Measurements from ENCODE around the gene DARS1. TPM values are rescaled to one million over a fixed set of nuclear protein-coding genes. Genes with fewer than 3 reads are reported as not detected.

The DARS1 gene
- total and polyA plus RNA-seq, 5 donors from 2014 or later: 51.8 to 144 (median 128) TPM

DNA sequence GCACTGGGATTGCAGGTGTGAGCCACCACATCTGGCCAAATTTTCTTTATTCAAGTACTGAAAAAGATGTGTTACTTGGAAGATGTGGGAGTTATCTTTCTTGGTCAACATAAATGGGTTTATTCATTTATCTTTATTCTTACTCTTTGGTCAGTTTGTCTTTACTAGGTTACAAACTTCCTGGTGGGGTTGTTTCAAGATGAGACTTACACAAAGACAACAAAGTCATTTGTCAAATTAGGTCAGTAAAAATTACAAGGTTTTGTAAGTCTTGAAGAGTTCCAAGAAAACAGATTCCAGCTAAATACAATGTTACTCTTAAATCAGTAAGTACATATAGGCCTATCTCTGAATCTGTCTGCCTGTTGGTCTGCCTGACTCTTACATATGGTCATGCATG, 48.9 kb downstream of the DARS1 start:
- Mint-ChIP-seq H3K36me3 (peaks cover 46% of the 10 kb centered on the region), H3K27ac (peak overlapping the region; percentile 56 to 66 (median 62)), H3K9me3 (peaks cover 0 to 4% (median 0%) of the 10 kb centered on the region in 7 donors), H3K4me1 (peaks cover 13 to 38% (median 37%) of the 10 kb centered on the region in 4 donors), H3K27me3 (no peaks in the 10 kb centered on the region), H3K4me3 (no peak overlapping the region)
- ATAC-seq (ENCODE audit: low read depth in 2 of 2): no peak
- no peak overlapping the region for H3K27ac ChIP-seq (ENCODE audit: insufficient read depth, low read length, poor library complexity, severe bottlenecking)
- no peaks in the 10 kb centered on the region for H3K9me3 ChIP-seq (ENCODE audit: control insufficient read depth in 2 of 2, low read length in 2 of 2)
- no peaks in the 10 kb centered on the region for H3K27me3 ChIP-seq (ENCODE audit: control insufficient read depth, insufficient read depth, low read length)
- DNase-seq: peak in 1 of 3 donors; percentile 33
- H3K4me3 ChIP-seq (ENCODE audit: low read depth, low read length): no peak overlapping the region
- no peaks in the 10 kb centered on the region for H3K4me1 ChIP-seq (ENCODE audit: control insufficient read depth, insufficient read depth, low read length, poor library complexity, severe bottlenecking)
- peaks cover 22% of the 10 kb centered on the region for H3K36me3 ChIP-seq (ENCODE audit: control insufficient read depth, insufficient read depth, low read length)

DNA sequence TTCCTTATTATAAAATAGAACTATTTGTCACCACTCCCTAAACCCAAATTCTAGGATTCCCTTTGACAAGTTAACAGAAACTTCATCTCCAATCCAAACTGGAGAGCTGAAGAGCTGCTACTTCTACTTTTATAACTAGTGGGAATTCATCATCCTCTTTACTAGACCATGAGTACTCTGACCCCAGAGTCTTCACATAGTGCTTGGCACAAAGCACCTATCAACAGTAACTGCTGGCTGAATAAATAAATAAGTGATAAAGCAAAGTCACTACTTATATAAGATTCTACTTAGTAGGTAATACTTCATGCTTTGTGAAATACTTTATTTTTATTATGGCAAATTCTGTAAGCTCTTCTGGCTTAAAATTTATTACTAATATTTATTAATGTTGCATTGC, 49.5 kb downstream of the DARS1 start:
- Histone ChIP-seq H3K9me3 (ENCODE audit: control insufficient read depth in 2 of 2, low read length in 2 of 2) (no peaks in the 10 kb centered on the region), H3K4me3 (ENCODE audit: low read depth, low read length) (no peak overlapping the region), H3K27me3 (ENCODE audit: control insufficient read depth, insufficient read depth, low read length) (no peaks in the 10 kb centered on the region), H3K27ac (ENCODE audit: insufficient read depth, low read length, poor library complexity, severe bottlenecking) (no peak overlapping the region), H3K36me3 (ENCODE audit: control insufficient read depth, insufficient read depth, low read length) (peaks cover 28% of the 10 kb centered on the region), H3K4me1 (ENCODE audit: control insufficient read depth, insufficient read depth, low read length, poor library complexity, severe bottlenecking) (no peaks in the 10 kb centered on the region)
- no peak for ATAC-seq (ENCODE audit: low read depth in 2 of 2)
- Mint-ChIP-seq H3K27me3 (no peaks in the 10 kb centered on the region), H3K36me3 (peaks cover 47% of the 10 kb centered on the region), H3K9me3 (peaks cover 0 to 4% (median 0%) of the 10 kb centered on the region in 7 donors), H3K27ac (no peak overlapping the region), H3K4me1 (peaks cover 13 to 40% (median 36%) of the 10 kb centered on the region in 4 donors), H3K4me3 (no peak overlapping the region)
- no peak for DNase-seq

DNA sequence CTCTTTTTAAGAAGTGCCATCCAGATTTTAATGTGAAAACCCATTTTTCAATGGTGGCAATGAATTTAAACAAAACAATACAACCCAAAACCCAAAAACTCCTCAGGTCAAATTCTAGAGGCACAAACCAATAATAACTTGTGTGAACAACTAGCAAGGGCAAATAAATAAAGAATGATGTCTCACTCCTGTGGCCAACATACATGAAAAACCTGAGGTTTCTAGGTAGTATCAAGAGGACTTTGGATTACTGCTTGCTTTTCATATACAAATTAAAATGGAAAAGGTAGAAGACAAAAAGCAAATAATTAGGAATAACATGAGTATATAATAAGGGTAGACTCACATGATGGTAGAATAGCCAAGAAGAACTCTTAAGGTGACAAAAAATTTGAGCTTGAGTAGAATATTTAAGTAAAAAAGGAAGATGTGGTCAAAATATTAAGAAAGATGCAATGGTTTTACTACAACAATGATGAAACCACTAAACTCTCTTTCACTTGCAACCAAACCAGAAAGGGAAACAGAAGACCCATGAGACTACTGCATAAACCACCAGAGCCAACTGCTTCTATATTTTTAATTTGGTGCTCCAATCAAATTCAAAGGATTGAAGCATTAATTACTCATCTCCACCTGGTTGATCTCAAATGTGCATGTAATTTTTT, 53.5 kb downstream of the DARS1 start:
- ATAC-seq (ENCODE audit: low read depth in 2 of 2): no peak

DNA sequence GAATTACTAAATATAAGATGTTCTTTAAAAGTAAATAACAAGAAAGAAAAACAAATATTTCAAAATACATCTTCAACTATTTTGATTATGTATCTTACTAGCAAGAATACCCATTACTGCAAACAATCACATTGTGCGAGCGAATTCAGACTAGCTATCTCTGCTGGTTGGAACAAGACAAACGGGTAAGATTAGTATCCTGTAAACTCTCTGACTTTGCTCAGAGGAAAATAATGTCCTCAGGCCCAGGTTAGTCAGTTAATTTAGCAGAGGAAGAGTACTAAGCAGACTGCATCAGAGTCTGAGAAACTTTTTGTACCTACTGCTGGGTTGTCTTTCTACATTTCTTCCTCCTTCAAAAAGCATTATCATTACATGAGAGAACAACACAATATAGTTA, 58.8 kb downstream of the DARS1 start:
- peaks cover 27% of the 10 kb centered on the region for H3K36me3 ChIP-seq (ENCODE audit: control insufficient read depth, insufficient read depth, low read length)
- peaks cover 3 to 13% (median 6%) of the 10 kb centered on the region in 4 donors for H3K4me1 Mint-ChIP-seq

More for the DNA sequence above, 53.5 kb downstream of the DARS1 start:
- Histone ChIP-seq H3K4me1 (ENCODE audit: control insufficient read depth, insufficient read depth, low read length, poor library complexity, severe bottlenecking) (no peaks in the 10 kb centered on the region), H3K36me3 (ENCODE audit: control insufficient read depth, insufficient read depth, low read length) (peaks cover 41% of the 10 kb centered on the region), H3K27me3 (ENCODE audit: control insufficient read depth, insufficient read depth, low read length) (no peaks in the 10 kb centered on the region), H3K4me3 (ENCODE audit: low read depth, low read length) (no peak overlapping the region), H3K27ac (ENCODE audit: insufficient read depth, low read length, poor library complexity, severe bottlenecking) (no peak overlapping the region), H3K9me3 (ENCODE audit: control insufficient read depth in 2 of 2, low read length in 2 of 2) (no peaks in the 10 kb centered on the region)
- no peaks in the 10 kb centered on the region for H3K27me3 Mint-ChIP-seq
- peak in 1 of 3 donors; percentile 15 for DNase-seq
- H3K9me3 Mint-ChIP-seq: no peaks in the 10 kb centered on the region
- no peak overlapping the region for H3K27ac Mint-ChIP-seq
- no peak overlapping the region for H3K4me3 Mint-ChIP-seq
- peaks cover 39% of the 10 kb centered on the region for H3K36me3 Mint-ChIP-seq
- peaks cover 8 to 19% (median 16%) of the 10 kb centered on the region in 4 donors for H3K4me1 Mint-ChIP-seq

DNA sequence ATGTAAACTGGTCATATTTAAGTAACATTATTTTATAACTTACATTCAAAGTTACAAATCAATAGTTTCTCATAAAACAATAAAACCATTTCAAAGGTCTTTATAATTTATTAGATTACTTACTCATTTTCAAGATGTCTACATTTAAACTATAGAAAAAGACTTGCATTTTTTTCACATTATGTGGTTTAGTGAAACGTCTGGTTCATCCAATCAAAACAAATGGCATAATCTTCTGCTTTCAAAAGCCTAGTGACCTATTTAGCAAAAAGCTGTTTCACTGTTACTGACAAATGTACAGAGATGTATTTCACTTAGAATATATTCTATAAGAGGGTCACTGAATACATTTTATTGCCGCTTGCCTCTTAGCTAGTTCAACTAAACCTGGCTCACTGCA, 59.9 kb downstream of the DARS1 start:
- Histone ChIP-seq H3K27me3 (ENCODE audit: control insufficient read depth, insufficient read depth, low read length) (no peaks in the 10 kb centered on the region), H3K4me1 (ENCODE audit: control insufficient read depth, insufficient read depth, low read length, poor library complexity, severe bottlenecking) (no peaks in the 10 kb centered on the region), H3K27ac (ENCODE audit: insufficient read depth, low read length, poor library complexity, severe bottlenecking) (no peak overlapping the region), H3K4me3 (ENCODE audit: low read depth, low read length) (no peak overlapping the region), H3K9me3 (ENCODE audit: control insufficient read depth in 2 of 2, low read length in 2 of 2) (no peaks in the 10 kb centered on the region), H3K36me3 (ENCODE audit: control insufficient read depth, insufficient read depth, low read length) (peaks cover 17% of the 10 kb centered on the region)
- H3K9me3 Mint-ChIP-seq: no peaks in the 10 kb centered on the region
- ATAC-seq (ENCODE audit: low read depth in 2 of 2): no peak
- H3K4me3 Mint-ChIP-seq: no peak overlapping the region
- DNase-seq: no peak
- peaks cover 3 to 13% (median 5%) of the 10 kb centered on the region in 4 donors for H3K4me1 Mint-ChIP-seq
- no peaks in the 10 kb centered on the region for H3K27me3 Mint-ChIP-seq
- H3K27ac Mint-ChIP-seq: no peak overlapping the region
- peaks cover 17% of the 10 kb centered on the region for H3K36me3 Mint-ChIP-seq

More for the DNA sequence above, 58.8 kb downstream of the DARS1 start:
- Mint-ChIP-seq H3K9me3 (no peaks in the 10 kb centered on the region), H3K27ac (peak overlapping the region in 1 of 3 donors; percentile 58), H3K27me3 (no peaks in the 10 kb centered on the region), H3K4me3 (no peak overlapping the region), H3K36me3 (peaks cover 20% of the 10 kb centered on the region)
- ATAC-seq (ENCODE audit: low read depth in 2 of 2) (no peak), DNase-seq (no peak)
- H3K9me3 ChIP-seq (ENCODE audit: control insufficient read depth in 2 of 2, low read length in 2 of 2): no peaks in the 10 kb centered on the region
- no peak overlapping the region for H3K27ac ChIP-seq (ENCODE audit: insufficient read depth, low read length, poor library complexity, severe bottlenecking)
- no peak overlapping the region for H3K4me3 ChIP-seq (ENCODE audit: low read depth, low read length)
- H3K4me1 ChIP-seq (ENCODE audit: control insufficient read depth, insufficient read depth, low read length, poor library complexity, severe bottlenecking): no peaks in the 10 kb centered on the region
- no peaks in the 10 kb centered on the region for H3K27me3 ChIP-seq (ENCODE audit: control insufficient read depth, insufficient read depth, low read length)

DNA sequence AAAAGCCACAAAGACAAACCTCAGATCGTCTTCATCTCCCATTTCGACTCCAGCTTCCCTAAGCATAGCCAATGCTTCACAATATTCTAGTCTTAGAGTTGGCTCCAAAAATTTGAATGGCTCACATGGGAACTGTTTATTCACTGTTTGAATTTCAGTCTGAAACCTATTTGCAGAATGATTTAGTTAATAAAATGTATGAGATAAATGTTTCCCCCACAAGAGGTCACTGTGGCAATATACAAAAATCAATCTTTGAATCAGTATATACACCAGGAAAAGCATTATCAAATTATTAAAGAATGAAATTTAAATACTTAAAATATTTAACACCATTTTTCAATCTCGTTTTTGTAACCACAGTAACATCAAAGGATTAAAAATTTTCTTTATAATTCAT, 69.2 kb downstream of the DARS1 start:
- ATAC-seq (ENCODE audit: low read depth in 2 of 2) (peak in 1 of 2 donors; percentile 55), DNase-seq (peak in 2 of 3 donors; percentile 59 to 81)
- Histone ChIP-seq H3K36me3 (ENCODE audit: control insufficient read depth, insufficient read depth, low read length) (peaks cover 26% of the 10 kb centered on the region), H3K27me3 (ENCODE audit: control insufficient read depth, insufficient read depth, low read length) (no peaks in the 10 kb centered on the region), H3K27ac (ENCODE audit: insufficient read depth, low read length, poor library complexity, severe bottlenecking) (no peak overlapping the region), H3K9me3 (ENCODE audit: control insufficient read depth in 2 of 2, low read length in 2 of 2) (no peaks in the 10 kb centered on the region), H3K4me3 (ENCODE audit: low read depth, low read length) (no peak overlapping the region), H3K4me1 (ENCODE audit: control insufficient read depth, insufficient read depth, low read length, poor library complexity, severe bottlenecking) (no peaks in the 10 kb centered on the region)
- Mint-ChIP-seq H3K4me3 (no peak overlapping the region), H3K4me1 (peaks cover 4 to 20% (median 9%) of the 10 kb centered on the region in 4 donors), H3K9me3 (no peaks in the 10 kb centered on the region), H3K27me3 (no peaks in the 10 kb centered on the region), H3K27ac (no peak overlapping the region), H3K36me3 (peaks cover 11% of the 10 kb centered on the region)

DNA sequence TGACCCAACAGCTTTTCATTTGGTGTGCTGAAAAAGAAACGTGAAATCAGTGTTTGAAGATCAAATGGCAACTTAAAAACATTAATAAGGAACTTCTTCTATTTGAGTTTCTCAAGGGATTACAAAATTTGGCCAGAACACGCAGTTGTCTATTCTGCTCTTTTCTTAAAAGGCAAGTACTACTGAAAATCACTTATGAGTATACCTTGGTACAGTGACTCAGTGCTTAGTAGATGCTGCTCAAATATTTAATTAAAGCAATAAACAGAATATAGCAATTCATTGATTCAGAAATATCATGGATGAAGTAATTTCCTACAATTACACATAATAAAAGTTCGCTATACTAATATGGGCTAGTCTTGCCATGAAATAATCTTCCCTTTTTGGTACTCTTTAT, 70.9 kb downstream of the DARS1 start:
- H3K4me3 ChIP-seq (ENCODE audit: low read depth, low read length): no peak overlapping the region
- Mint-ChIP-seq H3K27ac (no peak overlapping the region), H3K36me3 (peaks cover 23% of the 10 kb centered on the region), H3K4me1 (peaks cover 4 to 19% (median 10%) of the 10 kb centered on the region in 4 donors), H3K9me3 (no peaks in the 10 kb centered on the region), H3K27me3 (no peaks in the 10 kb centered on the region), H3K4me3 (no peak overlapping the region)
- no peaks in the 10 kb centered on the region for H3K9me3 ChIP-seq (ENCODE audit: control insufficient read depth in 2 of 2, low read length in 2 of 2)
- H3K27me3 ChIP-seq (ENCODE audit: control insufficient read depth, insufficient read depth, low read length): no peaks in the 10 kb centered on the region
- DNase-seq (no peak), ATAC-seq (ENCODE audit: low read depth in 2 of 2) (no peak)
- no peaks in the 10 kb centered on the region for H3K4me1 ChIP-seq (ENCODE audit: control insufficient read depth, insufficient read depth, low read length, poor library complexity, severe bottlenecking)
- H3K27ac ChIP-seq (ENCODE audit: insufficient read depth, low read length, poor library complexity, severe bottlenecking): no peak overlapping the region
- H3K36me3 ChIP-seq (ENCODE audit: control insufficient read depth, insufficient read depth, low read length): peaks cover 33% of the 10 kb centered on the region
